GM18517 (cell line): Measurements from ENCODE around the gene C18orf63.

Source experiments
- ATAC-seq: cut with Tn5 transposase; IDR thresholded peaks from one replicate; pipeline ENCODE4 v1.9.1; 2021; ENCODE audit warnings: mild to moderate bottlenecking, moderate library complexity; ENCODE audit not compliant: unreplicated experiment

C18orf63 gene

DNA sequence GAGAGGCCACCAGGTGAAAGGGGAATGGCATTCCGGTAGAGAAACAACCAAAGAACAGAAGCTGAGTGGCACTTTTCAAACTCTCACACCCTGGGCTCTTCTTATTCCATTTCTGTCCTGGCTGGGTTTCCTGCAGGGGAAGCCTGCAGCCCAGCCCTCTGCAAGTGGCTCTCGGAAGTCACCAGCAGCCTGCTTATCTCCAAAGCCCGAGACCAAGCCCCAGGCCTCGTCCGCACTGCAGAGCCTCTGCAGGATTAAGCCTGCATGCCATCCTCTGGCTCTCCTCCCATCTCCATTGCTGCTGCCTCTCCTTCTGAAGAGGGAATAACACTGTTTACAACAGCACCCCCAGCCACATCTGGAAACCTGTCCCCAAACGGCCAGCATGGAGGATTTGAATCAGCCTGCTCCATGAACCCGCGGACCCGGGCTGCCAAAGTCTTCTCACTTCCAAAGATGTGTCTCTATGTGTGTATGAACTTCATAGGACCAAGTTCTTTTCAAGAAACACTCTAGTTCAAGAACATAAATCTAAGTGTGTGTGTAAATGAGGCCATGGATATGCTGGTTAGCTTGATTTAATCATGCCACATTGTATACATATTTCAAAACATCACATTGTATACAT is 87.3 kb downstream of the C18orf63 start:
- ATAC-seq, result no peak

DNA sequence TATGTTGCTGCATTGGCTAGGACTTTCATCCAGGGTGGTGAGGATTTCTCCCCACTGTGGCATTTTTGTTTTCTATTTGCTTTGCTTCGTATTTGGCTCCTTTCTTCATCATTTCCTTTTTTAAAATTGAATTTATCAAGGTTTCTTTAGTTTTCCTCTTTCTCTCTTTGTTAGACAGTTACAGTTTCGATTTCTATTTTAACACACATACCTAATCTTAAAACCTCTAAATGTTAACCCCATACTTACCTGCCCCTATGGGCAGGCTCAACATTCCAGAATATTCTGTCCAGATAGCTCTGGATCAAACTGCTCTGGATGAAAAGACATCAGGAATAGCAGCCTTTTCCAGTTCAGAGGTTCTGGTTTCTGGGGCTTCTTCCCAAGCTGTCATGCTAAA is 92.2 kb downstream of the C18orf63 start:
- no peak for ATAC-seq
